Nephron progenitor cell (in vitro differentiated cells): Measurements from ENCODE around the gene TPSB2.

Experiments used
- DNase-seq: peaks from one replicate; pipeline ENCODE4 v3.0.0; 2021
- H3K27ac Mint-ChIP-seq: 2 replicates; pipeline ENCODE4 v1.8.0; 2021; ENCODE audit warnings: mild to moderate bottlenecking, moderate library complexity, mixed read lengths
- H3K27me3 Mint-ChIP-seq: 2 replicates; pipeline ENCODE4 v1.8.0; 2021; ENCODE audit warnings: mild to moderate bottlenecking, low read depth, mixed read lengths; ENCODE audit not compliant: poor library complexity
- H3K36me3 Mint-ChIP-seq: 2 replicates; pipeline ENCODE4 v1.8.0; 2021; ENCODE audit warnings: low read depth, mixed read lengths
- H3K4me1 Mint-ChIP-seq: 2 replicates; pipeline ENCODE4 v1.8.0; 2021; ENCODE audit warnings: mixed read lengths
- H3K4me3 Mint-ChIP-seq: 2 replicates; pipeline ENCODE4 v1.8.0; 2021; ENCODE audit warnings: mild to moderate bottlenecking, moderate library complexity, mixed read lengths
- H3K9me3 Mint-ChIP-seq: 2 replicates; pipeline ENCODE4 v1.8.0; 2021; ENCODE audit warnings: mild to moderate bottlenecking, moderate library complexity, mixed read lengths
- CTCF ChIP-seq: fragments of 200-600 bp; sonication (generic); IDR thresholded peaks from 2 replicates; pipeline ENCODE4 v1.5.0; 2021; ENCODE audit warnings: antibody characterized with exemption

TPSB2 gene

GRCh38 chr16:1265826-1266225 lies 35.8 kb upstream of the TPSB2 start:
- DNase-seq, result no peak
- H3K9me3 Mint-ChIP-seq, result peaks cover 14% of the 10 kb centered on the region
- no peaks in the 10 kb centered on the region for H3K36me3 Mint-ChIP-seq
- no peak overlapping the region for H3K4me3 Mint-ChIP-seq
- no peak overlapping the region for H3K27ac Mint-ChIP-seq
- TF ChIP-seq CTCF, result no peak
- H3K4me1 Mint-ChIP-seq, result no peaks in the 10 kb centered on the region
- peaks cover 63% of the 10 kb centered on the region for H3K27me3 Mint-ChIP-seq

GRCh38 chr16:1265090-1265630 lies 35.2 kb upstream of the TPSB2 start:
- TF ChIP-seq CTCF, result no peak
- Mint-ChIP-seq H3K4me1 (peaks cover 4% of the 10 kb centered on the region), H3K36me3 (no peaks in the 10 kb centered on the region), H3K4me3 (no peak overlapping the region), H3K27ac (no peak overlapping the region), H3K27me3 (peaks cover 63% of the 10 kb centered on the region), H3K9me3 (peaks cover 14% of the 10 kb centered on the region)
- no peak for DNase-seq

- Mint-ChIP-seq H3K27me3 (peaks cover 63% of the 10 kb centered on the region), H3K4me3 (no peak overlapping the region), H3K9me3 (peaks cover 14% of the 10 kb centered on the region)
Observed at GRCh38 chr16:1264345-1265089, 34.5 kb upstream of the TPSB2 start.

DNA sequence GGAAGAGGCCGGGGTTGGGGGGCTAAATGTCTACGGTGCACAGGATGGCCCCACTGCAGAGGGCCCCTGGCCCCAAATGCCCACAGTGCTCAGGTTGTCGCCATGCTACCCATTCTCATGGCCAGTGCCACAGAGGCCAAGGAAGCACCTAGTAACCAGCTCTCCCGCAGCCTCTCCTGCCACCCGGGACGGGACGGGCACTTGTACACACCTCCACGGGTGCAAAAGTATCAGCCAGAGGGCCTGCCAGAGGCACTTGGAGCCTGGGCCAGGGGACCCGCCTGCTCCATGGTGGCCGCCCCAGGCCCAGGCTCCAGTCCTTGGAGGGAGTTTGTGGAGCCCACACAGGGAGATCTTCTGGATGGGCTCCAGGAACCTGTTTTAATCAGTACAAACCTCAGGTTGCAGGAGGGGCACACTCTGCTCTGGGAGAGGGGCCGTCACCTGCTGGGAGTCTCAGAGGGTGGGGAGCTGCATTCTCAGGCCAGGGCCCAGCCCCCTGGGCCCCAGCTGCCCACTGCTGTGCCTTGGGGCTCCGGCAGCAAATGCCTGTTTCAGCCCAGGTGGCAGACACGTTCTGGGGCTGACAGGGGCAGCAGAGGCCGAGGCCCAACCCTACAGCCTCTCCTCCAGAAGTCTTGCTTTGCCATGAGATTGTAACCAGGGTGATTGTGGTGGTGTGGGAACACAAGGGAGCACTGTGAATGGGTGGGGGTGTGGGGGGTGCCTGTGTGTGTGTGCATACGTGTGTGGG lies 33.8 kb upstream of the TPSB2 start:
- DNase-seq, result no peak
- H3K9me3 Mint-ChIP-seq, result peaks cover 14% of the 10 kb centered on the region
- peaks cover 65% of the 10 kb centered on the region for H3K27me3 Mint-ChIP-seq
- peaks cover 9% of the 10 kb centered on the region for H3K4me1 Mint-ChIP-seq
- no peak overlapping the region for H3K27ac Mint-ChIP-seq
- no peak for TF ChIP-seq CTCF
- H3K4me3 Mint-ChIP-seq, result no peak overlapping the region
- H3K36me3 Mint-ChIP-seq, result no peaks in the 10 kb centered on the region

More at GRCh38 chr16:1264345-1265089, 34.5 kb upstream of the TPSB2 start:
- Mint-ChIP-seq H3K4me1 (peaks cover 4% of the 10 kb centered on the region), H3K27ac (no peak overlapping the region), H3K36me3 (no peaks in the 10 kb centered on the region)
- TF ChIP-seq CTCF, result no peak
- DNase-seq, result no peak

- Mint-ChIP-seq H3K9me3 (peaks cover 14% of the 10 kb centered on the region), H3K27me3 (peaks cover 70% of the 10 kb centered on the region), H3K27ac (no peak overlapping the region), H3K4me1 (peaks cover 10% of the 10 kb centered on the region), H3K36me3 (no peaks in the 10 kb centered on the region), H3K4me3 (no peak overlapping the region)
- DNase-seq, result no peak
- TF ChIP-seq CTCF, result no peak
Observed at GRCh38 chr16:1262846-1263221, 32.9 kb upstream of the TPSB2 start.
